ENCODE data around the gene ELMOD3. TPM values are rescaled to one million over a fixed set of nuclear protein-coding genes. Genes with fewer than 3 reads are reported as not detected.
A peak's percentile ranks its signal among the peaks of the same experiment; 100 is the strongest.
"Not testable (repeated sequence)": the region's sequence is repeated elsewhere in the genome, so short reads cannot be mapped to it uniquely, and the experiment has no call there.

ELMOD3 gene
- total RNA-seq, 4 donors from 2014 or later: 24.4 to 41.8 (median 30.0) TPM

DNA sequence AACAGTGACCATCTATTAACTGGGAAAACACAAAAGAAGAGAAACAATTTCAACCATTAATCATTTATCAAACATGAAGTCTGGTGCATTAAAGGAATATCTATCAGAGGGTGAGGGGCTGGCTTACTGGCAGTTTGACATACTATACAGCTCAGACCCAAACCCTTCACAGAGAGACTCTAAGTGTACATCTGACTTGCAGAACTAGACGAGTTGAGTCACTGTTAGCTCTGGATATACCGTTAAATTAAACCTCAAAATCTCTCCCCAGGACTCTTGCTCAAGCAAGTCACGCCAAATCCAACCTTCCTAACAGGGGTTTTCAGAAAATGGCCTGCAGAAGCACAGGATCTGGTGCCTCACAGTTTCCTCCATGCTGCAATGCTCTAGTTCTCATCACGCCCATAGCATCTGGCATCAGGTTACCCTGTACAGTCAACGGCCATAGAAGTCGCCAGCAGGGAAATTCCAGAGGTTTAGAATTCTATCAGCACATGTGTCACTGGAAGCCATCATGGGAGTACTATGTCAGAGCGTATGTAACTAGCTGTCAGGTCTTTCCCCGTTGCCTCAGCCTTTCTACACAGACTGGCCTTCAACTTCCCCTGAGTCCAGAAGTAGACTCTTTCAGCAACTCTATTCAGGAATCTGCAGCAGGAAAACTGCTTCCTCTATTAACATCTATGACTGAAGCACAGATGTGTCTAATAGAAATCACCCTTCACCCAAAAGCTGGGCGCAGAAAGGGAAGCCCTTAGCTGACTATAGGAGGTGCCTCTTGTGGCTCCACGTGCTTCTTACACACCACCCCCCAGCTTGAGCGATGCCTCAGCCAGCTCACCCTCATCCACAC lies 36.1 kb upstream of the ELMOD3 start:
- Histone ChIP-seq H3K27ac (no peak overlapping the region), H3K4me1 (peaks cover 36% of the 10 kb centered on the region), H3K9me3 (no peaks in the 10 kb centered on the region), H3K36me3 (peaks cover 80% of the 10 kb centered on the region), H3K4me3 (no peak overlapping the region), H3K27me3 (no peaks in the 10 kb centered on the region)
- 39% methylated on average over 11 of the region's 11 CpGs for WGBS
- DNase-seq (ENCODE audit: low spot score in 2 of 2): peak in 1 of 2 donors; percentile 43
- no peak for TF ChIP-seq POLR2A (IDR thresholded peaks at IDR 0.05)
- TF ChIP-seq, protein P1, sequence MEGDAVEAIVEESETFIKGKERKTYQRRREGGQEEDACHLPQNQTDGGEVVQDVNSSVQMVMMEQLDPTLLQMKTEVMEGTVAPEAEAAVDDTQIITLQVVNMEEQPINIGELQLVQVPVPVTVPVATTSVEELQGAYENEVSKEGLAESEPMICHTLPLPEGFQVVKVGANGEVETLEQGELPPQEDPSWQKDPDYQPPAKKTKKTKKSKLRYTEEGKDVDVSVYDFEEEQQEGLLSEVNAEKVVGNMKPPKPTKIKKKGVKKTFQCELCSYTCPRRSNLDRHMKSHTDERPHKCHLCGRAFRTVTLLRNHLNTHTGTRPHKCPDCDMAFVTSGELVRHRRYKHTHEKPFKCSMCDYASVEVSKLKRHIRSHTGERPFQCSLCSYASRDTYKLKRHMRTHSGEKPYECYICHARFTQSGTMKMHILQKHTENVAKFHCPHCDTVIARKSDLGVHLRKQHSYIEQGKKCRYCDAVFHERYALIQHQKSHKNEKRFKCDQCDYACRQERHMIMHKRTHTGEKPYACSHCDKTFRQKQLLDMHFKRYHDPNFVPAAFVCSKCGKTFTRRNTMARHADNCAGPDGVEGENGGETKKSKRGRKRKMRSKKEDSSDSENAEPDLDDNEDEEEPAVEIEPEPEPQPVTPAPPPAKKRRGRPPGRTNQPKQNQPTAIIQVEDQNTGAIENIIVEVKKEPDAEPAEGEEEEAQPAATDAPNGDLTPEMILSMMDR (IDR thresholded peaks at IDR 0.05): no peak
- no peak for TF ChIP-seq EP300 (IDR thresholded peaks at IDR 0.05)
- TF ChIP-seq POLR2AphosphoS5 (IDR thresholded peaks at IDR 0.05): no peak

DNA sequence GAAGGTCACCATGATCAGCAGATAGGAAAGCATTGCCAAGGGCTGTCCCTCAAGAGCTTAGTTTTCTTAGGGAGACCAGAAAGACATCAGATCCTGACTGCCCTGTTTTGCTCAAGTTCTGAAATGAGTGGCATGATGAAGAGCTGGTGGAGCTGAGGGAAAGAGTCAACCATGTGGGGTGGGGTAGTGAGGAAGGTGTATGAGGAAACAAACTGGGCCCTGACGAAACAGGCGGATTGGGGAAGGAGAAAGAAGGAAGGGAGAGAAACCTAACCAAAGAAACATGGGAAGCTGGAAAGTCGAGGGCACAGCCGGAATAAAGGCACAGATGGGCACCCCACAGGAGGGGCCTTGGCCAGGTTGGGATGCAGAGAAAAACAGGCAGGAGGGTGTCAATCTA lies 34.8 kb upstream of the ELMOD3 start:
- 87% methylated on average over 4 of the region's 4 CpGs for WGBS

DNA sequence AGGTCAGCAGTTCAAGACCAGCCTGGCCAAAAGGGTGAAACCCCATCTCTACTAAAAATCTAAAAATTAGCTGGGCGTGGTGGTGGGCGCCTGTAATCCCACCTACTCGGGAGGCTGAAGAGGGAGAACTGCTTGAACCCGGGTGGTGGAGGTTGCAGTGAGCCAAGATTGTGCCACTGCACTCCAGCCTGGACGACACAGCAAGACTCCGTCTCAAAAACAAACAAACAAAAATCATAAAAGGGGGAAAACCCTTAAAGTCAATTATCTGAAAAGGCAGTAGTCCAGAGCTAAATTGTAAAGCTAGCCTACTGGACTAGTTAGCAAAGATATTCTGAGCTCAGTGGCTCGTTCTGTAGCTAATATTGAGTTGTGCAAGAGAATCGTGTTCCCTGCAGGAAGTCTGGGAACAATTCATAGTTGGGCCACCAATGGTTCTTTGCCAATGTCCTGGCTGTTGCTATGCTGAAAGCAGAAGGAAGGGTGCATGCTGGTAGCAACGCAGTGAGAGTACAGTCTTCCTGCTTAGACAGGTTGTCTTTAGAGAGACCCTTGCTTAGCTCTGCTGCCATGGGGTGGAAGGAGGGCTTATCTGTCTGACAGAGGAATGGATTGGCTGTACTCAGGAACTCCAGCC lies 31.1 kb upstream of the ELMOD3 start:
- no peak overlapping the region for H3K4me3 ChIP-seq
- WGBS: 83% methylated on average over 9 of the region's 9 CpGs

More for the DNA sequence above, 34.8 kb upstream of the ELMOD3 start:
- H3K36me3 ChIP-seq: peaks cover 86% of the 10 kb centered on the region
- TF ChIP-seq, protein P1 (IDR thresholded peaks at IDR 0.05): no peak
- DNase-seq (ENCODE audit: low spot score in 2 of 2): peak in 1 of 2 donors; percentile 41
- no peaks in the 10 kb centered on the region for H3K9me3 ChIP-seq
- no peak overlapping the region for H3K27ac ChIP-seq
- H3K27me3 ChIP-seq: no peaks in the 10 kb centered on the region
- no peak overlapping the region for H3K4me3 ChIP-seq
- peaks cover 46% of the 10 kb centered on the region for H3K4me1 ChIP-seq

DNA sequence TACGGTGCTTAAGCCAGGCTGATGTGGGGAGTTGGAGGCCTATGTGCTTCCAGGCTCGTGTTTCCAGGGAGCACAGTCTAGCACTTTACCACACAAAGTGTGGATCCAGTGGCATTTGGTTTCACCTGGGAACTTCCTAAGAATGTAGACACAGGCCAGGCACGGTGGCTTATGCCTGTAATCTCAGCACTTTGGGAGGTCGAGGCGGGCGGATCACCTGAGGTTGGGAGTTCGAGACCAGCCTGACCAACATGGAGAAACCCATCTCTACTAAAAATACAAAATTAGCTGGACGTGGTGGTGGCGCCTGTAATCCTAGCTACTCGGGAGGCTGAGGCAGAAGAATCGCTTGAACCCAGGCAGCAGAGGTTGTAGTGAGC lies 30.6 kb upstream of the ELMOD3 start:
- Histone ChIP-seq H3K36me3 (peaks cover 56% of the 10 kb centered on the region), H3K4me1 (peaks cover 66% of the 10 kb centered on the region)
- not testable (repeated sequence) for H3K9me3 ChIP-seq; H3K27me3 ChIP-seq; DNase-seq (ENCODE audit: low spot score in 2 of 2); H3K27ac ChIP-seq; H3K4me3 ChIP-seq
- WGBS: 91% methylated on average over 11 of the region's 11 CpGs

More for the DNA sequence above, 31.1 kb upstream of the ELMOD3 start:
- H3K27me3 ChIP-seq: no peaks in the 10 kb centered on the region
- H3K9me3 ChIP-seq: no peaks in the 10 kb centered on the region
- TF ChIP-seq POLR2AphosphoS5 (IDR thresholded peaks at IDR 0.05): peak in 1 of 3 donors; percentile 25
- TF ChIP-seq, protein P1 (IDR thresholded peaks at IDR 0.05): no peak
- H3K4me1 ChIP-seq: peaks cover 67% of the 10 kb centered on the region
- peaks cover 59% of the 10 kb centered on the region for H3K36me3 ChIP-seq
- H3K27ac ChIP-seq: no peak overlapping the region
- peak in 1 of 2 donors; percentile 52 for DNase-seq (ENCODE audit: low spot score in 2 of 2)

DNA sequence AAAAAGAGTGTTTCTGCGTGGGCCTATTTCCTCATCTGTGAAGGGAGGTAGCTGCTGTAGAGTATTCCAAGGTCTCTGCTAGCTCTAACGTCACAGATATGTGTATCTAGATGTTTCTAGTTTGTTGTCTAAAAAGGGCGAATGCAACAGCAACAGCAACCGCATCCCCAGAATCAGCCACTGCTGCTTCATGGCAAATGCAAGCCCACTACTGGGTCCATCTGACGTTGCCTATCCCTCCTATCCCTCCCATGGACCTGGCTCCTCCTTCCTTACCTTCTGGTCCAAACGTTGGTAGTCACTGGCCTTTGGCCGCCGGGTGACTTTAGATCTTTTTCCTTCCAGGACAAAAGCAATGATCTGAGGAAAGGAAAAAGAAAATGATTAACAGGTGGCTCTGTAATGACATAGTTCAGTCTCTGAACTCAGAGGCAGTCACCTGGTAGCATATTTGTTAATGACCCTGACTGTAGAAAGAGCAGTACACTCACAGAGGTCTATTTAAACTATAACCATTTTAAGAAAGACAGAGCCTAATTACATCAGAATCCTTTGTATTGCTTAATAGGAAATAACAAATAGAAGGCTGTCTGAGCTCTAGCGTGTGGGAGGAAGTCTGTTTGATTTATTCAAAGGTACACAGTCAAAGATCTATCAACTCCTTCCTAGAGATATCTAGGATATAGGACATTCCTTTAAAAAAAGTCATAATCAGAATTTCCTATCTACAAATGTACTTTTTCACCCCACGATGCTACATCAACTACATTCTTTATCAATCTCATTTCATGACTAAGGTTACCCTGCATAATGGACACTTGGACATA lies 29.7 kb upstream of the ELMOD3 start:
- peaks cover 62% of the 10 kb centered on the region for H3K4me1 ChIP-seq
- WGBS: 45% methylated on average over 10 of the region's 10 CpGs
- H3K9me3 ChIP-seq: no peaks in the 10 kb centered on the region
- no peaks in the 10 kb centered on the region for H3K27me3 ChIP-seq
- H3K27ac ChIP-seq: no peak overlapping the region
- peaks cover 48% of the 10 kb centered on the region for H3K36me3 ChIP-seq
- peak overlapping the region; percentile 76 for H3K4me3 ChIP-seq
- DNase-seq (ENCODE audit: low spot score in 2 of 2): peak in 1 of 2 donors; percentile 22
- no peak for TF ChIP-seq POLR2A (IDR thresholded peaks at IDR 0.05)
- TF ChIP-seq, protein P1 (IDR thresholded peaks at IDR 0.05): no peak
- no peak for TF ChIP-seq EP300 (IDR thresholded peaks at IDR 0.05)
- TF ChIP-seq POLR2AphosphoS5 (IDR thresholded peaks at IDR 0.05): no peak

Data from suprapubic skin (tissue), 4 donors.